Muscle of arm (tissue), 12 donors: ENCODE data around the gene ARID3B. TPM values are rescaled to one million over a fixed set of nuclear protein-coding genes. Genes with fewer than 3 reads are reported as not detected.
A peak's percentile ranks its signal among the peaks of the same experiment; 100 is the strongest.

Experiments used
- DNase-seq: peaks from one replicate; pipeline ENCODE4 v3.0.0-alpha.2; 2013
- polyA plus RNA-seq, 12 donors: library from polyadenylated mRNA; unstranded; fragments of 120-200 nt; gene quantifications; one replicate each; pipeline ENCODE4 v1.2.1, GENCODE V29; 2013; ENCODE audit not compliant: insufficient read length in 12 of 12

ARID3B gene
- polyA plus RNA-seq, 12 donors = 3.6 to 17.0 (median 4.9) TPM; not detected in 1

- no peak for DNase-seq
Measured at GRCh38 chr15:74603789-74604705, 63.0 kb downstream of the ARID3B start.

DNA sequence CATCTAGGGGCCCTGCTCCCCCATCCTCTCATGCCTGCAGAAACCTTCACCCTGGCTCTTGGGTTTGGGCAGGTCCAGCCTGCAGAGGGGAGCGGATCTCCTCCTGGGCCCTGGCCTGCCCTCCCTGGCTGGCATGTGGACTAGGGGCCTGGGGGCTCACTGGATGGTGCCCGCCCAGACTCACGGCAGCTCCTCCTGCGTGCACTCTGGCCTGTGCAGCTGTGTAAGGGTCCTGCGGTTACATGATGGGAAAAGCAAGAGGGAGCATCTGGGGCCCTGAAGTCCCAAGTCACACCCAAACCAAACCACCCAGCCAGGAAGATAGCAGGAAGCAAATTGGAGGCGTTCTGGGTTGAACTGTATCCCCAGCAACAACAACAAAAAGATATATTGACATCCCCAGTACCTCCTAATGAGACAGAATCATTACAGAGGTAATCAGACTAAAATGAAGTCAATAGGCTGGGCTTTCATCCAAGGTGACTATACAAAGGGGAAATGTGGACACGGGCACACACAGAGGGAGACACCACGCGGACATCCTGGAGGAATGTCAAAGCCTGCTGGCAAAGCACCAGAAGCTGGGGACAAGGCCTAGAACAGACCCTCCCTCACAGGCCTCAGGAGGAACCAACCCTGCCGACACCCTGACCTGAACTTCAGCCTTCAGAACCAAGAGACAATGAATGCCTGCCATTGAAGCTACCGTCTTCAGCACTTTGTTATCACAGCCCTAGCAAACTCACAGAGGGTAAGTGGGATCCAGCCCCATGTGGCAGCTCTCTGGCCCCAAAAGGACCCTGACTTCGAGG lies 64.2 kb downstream of the ARID3B start:
- DNase-seq = no peak

- no peak for DNase-seq
Measured at GRCh38 chr15:74605795-74606150, 64.8 kb downstream of the ARID3B start.

- DNase-seq = no peak
Measured at GRCh38 chr15:74608786-74609185, 67.8 kb downstream of the ARID3B start.

GRCh38 chr15:74609938-74610301 lies 68.9 kb downstream of the ARID3B start:
- DNase-seq = no peak

DNA sequence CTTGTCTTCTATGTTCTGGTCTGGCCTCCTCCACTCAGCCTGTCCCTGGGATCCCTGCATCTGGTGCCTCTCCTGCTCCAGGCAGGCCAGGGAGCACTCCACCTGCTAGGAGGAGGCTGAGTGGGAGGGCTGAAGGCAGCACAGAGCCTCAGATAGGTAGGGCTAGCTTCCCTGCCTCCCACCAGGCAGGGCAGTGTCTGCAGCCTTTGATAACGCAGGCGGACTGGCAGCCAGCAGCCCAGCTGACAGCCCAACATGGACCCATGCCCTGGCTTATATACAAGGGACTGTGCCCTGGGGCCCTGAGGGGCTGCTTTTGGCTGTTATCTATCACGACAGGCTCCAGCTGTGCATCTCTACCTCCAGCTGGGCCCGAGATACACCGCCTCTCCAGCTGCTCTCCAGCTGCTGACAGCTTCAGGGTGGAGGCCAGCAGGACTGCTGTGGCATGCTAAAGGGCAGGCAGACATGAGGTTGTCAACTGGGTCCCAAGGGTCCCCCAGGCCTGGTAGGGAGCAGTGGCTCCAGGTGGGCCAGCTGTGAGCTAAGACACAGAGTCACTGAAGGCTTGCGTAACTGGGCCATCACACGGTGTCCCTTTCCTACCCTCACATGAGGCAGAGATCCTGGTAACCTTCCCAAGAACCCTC lies 69.4 kb downstream of the ARID3B start:
- DNase-seq = no peak

DNA sequence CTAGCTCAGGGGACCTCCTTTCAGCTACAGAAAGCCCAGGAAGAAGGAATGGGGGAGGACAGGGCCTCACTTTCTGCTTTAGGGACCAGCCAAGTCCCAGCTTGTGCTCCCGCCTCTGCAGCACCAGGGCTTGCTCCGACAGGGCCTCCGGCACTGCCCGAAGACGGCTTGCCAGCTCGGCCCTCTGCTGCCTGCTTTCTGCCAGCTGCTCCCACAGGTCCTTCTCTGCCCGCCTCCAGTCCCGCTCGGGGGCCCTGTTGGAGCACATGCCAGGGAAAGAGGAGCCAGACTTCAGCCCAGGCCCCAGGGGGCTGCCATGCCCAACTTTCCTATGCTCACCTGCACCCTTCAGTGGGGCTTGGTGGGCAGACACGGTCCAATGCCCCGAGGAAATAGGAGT lies 70.3 kb downstream of the ARID3B start:
- no peak for DNase-seq

DNA sequence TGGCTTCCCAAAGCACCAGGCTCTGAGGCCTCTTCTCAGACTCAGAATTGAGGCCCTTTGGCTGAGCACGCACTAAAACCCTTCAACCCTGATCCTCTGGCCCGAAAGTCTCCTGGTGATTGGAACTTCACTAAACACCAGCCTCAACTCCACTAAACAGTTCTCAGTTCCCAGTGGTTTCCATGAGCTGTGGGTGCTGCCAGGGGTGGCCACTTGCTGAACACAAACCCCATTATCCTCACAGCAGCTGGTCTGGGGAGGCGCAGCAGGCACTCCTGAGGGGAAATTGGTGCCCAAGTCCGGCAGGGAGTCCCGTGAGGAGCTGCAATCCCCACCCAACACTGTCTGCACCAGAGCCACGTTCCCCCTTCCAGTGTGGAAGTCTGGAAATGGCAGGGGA lies 70.8 kb downstream of the ARID3B start:
- DNase-seq = no peak

GRCh38 chr15:74612677-74613076 lies 71.7 kb downstream of the ARID3B start:
- DNase-seq = no peak

- DNase-seq = no peak
Measured at GRCh38 chr15:74613089-74613952, 72.3 kb downstream of the ARID3B start.

DNA sequence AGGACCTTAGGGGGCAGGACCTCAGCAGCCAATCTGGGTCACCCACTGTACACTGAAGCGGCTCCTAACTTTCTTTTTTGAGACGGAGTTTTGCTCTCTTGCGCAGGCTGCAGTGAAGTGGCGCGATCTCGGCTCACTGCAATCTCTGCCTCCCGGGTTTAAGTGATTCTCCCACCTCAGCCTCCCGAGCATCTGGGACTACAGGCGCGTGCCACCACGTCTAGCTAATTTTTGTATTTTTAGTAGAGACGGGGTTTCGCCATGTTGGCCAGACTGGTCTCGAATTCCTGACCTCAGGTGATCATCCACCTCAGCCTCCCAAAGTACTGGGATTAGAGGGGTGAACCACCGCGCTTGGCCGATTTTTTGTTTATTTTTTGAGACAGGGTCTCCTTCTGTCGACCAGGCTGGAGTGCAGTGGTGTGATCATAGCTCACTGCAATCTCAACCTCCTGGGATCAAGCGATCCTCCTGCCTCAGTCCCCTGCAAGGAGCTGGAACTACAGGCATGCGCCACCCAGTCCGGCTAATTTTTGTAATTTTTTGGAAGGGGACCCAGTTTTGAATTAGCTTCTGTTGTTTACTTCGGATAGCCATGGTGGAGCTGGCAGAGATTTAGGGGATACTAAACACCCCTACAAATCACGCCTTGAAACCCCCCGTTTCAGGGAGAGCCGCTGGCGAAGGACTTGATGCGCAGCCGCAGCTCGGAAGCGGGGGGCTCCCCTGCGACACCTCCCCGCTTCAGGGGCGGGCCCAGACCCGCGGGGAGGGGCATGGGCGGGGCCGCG lies 73.1 kb downstream of the ARID3B start:
- no peak for DNase-seq

GRCh38 chr15:74614744-74615507 lies 73.9 kb downstream of the ARID3B start:
- DNase-seq = peak; percentile 87

DNA sequence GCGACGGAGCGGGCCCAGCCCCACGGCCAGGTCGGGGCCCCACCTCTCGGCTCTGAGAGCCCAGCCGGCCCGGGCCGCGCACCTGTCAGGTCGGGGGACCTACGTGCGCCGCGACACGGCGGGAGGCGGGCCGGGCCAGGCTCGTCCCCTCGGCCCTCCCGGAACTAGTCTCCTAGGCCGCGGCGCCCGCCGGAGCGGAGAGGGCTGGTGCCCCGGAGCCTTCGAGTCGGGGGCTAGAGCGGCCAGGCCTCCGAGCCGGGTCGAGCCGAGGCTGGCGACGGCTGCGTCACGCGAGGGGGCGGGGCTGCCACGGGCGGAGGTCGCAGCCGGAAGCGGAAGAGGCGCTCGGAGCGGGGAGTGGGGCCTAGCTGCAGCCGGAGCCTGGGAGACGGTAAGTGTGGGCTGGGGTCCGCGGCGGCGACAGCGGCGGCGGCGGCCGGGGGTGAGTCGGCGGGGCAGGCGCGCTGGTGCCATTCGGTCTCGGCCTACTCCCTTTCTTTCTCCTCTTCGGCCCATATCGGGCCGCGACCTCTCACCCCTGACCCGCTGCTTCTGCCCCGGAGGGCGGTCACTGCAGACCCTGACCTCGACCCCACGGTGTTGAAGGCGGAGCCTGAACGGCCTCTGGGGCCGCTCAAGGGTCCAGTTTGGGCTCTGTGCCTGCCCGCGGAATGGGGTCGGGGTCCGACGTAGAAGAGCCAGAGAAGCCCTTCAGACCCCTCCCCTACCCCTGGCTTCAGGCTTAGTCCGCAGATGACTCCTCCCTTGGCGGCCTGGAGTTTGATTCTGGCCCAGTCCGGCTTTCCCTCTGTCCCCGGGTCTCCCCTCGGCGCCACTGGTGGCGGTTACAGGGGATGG lies 74.7 kb downstream of the ARID3B start, which contains the start of gene CLK3:
Gene CLK3 (plus strand): TSS at position 329 of the 858 bp plus-strand sequence. CDS start 3,361 bp downstream, outside the sequence.
- peak; percentile 93 for DNase-seq

- peak; percentile 43 for DNase-seq
Measured at GRCh38 chr15:74616366-74616939, 75.4 kb downstream of the ARID3B start.

DNA sequence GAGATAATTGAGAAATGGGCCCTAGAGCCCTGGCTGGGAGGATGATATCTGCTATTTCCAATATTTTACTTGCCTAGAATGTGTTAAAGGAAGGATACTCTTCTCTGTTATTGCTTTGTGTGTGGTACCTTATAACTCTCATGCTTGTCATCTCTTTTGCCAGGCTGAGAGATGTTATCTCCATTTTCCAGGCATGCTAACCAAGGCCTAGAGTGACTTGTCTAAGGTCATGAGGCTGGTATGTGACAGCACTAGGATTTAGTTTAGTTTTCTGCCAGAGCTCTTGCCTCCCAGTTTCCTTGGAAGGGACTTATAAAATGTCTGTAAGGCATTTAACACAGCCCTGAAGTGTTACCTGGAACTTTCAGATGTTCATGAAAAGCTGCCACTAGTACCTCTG lies 76.0 kb downstream of the ARID3B start:
- DNase-seq = no peak

DNA sequence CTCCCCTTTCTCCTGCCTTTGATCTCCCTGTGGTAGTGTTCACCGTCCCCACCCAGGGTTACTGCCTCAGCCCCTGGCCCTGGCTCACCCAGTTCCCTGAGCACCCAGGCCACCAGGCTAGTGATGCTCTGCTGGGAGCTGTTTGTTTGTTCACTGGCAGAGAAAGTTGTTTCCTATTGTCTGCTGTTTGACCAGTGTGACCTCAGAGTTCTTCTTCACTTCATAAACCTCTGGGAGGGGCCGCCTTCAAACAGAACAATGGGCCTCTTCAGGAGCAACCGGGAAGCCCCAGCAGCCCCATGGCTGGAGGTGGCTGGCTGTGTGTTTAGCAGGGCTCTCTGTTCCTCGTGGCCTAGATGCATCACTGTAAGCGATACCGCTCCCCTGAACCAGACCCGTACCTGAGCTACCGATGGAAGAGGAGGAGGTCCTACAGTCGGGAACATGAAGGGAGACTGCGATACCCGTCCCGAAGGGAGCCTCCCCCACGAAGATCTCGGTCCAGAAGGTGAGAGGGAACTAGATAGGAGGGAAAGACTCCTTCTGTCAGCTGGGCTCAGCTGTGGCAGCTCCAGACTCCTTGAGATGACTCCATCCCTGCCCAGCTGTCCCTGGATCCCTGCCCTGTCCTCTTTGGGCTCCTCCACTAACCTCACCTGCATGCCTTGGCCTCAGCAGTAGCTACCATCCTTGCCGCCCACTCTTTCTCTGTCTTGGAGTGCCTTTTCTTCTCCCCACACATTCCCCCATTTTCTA lies 78.0 kb downstream of the ARID3B start:
- DNase-seq = no peak

GRCh38 chr15:74619916-74620635 lies 79.1 kb downstream of the ARID3B start:
- no peak for DNase-seq
